G401.6 (cell line): ENCODE measurements around the gene CLEC7A.

Experiments used
- FAIRE-seq: peaks from 2 replicates; lab custom pipeline; 2012; peaks lifted over from hg19 to GRCh38; lab: Jason Lieb, UNC

CLEC7A gene

DNA sequence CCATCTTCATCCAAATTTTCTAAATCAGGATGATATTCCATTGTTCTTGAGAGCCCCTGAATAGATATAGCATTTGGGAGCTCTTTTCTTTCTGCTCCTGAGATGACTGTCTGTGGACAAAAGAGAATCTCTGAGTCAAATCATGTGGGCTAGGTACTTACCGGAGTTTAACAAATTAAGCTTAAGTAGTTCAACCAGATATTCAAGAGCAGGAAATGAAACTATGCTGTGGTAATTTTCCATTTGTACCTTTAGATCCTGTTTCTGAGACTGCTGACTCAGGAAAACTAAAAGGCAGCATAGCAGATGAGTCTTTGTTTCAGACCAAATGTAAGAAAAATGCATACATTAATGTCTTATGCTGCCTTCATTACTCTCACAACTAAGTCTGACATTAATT is at the start of gene CLEC7A:
TSS of gene CLEC7A (minus strand) at position 158 of the 400 bp plus-strand sequence. CDS start at position 41, 117 bp downstream.
- FAIRE-seq = no peak

DNA sequence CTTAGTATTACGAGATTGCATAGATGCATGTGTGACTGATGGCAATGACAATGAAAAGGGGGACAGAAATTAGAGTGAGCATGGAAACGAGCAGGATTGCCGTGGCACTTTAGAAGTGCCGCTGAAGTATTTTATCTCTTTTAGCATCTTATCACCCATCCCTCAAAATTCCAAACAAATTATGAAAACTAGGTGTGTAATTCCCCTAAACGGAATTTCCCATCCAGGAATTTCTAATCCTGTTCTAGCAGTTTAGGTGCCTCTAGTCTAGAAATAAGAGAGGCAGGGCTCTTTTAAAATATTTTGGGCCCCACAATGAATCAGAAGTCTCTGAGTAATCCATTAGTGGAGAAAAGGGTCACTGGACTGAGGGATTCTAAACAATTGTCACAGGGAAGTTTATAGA is 49.8 kb upstream of the CLEC7A start:
- FAIRE-seq = no peak

DNA sequence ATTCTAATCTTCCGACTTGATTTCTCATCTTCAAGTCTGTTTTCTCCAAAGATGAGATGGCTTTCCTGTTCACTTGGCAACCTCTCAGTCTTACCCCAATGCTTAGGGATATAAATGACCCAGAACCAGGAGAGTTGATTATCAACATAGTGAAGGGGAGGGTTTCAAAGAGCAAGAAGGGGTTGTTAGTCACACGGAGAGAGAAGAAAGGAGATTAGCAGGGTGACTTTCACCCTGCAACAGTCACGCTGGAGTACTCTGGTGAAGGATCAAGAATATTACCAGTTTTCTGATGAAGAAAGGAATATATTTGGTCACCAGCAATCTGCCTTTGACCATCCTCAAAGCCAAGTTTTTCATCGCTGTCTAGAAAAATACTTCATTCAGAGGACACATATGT is 48.8 kb upstream of the CLEC7A start, which contains the start of gene TMEM52B:
TSS of gene TMEM52B (plus strand) at position 212 of the 400 bp plus-strand sequence. CDS start 543 bp downstream, outside the sequence.
- FAIRE-seq = no peak

DNA sequence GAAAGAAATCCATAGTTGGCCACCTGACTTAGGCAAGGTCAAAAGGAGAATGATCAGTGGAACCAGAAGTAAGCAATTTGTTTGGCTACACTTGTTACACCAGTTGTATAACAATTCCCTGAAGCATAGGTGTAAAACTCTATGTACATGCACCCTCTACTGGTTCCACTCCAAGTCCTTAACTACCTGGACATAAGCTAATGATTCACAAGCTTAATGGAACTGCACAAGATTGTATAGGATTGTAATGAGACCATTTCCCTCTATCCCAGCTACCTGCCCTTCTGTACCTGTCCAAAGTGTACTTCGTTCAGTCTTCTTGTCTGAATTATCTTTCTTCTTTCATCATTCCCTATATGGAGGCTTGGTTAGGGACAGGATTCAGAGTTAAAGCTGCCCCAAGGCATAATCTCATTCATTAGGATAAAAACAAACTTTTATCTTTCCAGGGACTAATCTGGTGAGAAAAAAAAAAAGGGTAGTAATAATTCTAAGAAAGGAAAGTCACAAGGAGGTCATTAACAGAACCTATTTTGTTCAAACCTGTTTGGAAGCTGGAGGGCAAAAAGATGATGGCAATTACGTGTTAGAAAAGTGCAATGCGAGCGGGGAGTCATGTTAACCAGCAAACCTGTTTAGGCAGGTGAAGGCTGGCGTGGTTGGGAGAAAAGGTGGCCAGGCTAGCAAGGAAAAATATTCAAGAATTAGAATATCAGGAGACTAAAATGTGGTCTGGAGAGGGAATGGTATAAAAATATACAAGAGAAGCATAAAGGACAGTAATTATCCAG is 46.0 kb upstream of the CLEC7A start:
- FAIRE-seq = no peak

DNA sequence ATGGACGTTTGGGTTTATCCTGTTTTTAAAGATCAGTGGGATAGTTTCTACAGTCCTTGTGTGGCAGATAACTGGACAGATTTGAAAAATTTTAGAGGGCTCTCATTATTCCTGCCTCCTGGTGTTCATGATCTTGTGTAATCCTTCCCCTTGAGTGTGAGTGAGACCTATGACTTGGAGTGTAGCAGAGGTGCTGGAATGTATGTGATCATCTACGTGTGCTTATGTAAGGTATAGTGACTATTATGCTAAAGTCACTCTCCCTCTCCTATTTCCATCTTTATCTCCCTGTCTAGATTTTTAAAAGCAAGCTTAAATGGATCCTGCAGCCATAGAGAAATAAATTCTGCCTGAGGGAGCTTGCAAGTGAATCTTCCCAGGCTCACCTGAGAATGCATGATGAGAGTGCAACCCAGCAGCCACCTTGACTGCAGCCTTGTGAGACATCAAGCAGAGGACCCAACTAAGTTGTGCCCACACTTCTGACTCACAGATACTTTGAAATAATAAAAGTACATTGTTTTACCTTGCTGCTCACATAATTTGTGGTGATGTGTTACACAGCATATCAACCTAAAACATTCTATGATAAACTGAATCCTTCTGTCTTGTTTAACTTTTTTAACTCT is 45.1 kb upstream of the CLEC7A start:
- no peak for FAIRE-seq

DNA sequence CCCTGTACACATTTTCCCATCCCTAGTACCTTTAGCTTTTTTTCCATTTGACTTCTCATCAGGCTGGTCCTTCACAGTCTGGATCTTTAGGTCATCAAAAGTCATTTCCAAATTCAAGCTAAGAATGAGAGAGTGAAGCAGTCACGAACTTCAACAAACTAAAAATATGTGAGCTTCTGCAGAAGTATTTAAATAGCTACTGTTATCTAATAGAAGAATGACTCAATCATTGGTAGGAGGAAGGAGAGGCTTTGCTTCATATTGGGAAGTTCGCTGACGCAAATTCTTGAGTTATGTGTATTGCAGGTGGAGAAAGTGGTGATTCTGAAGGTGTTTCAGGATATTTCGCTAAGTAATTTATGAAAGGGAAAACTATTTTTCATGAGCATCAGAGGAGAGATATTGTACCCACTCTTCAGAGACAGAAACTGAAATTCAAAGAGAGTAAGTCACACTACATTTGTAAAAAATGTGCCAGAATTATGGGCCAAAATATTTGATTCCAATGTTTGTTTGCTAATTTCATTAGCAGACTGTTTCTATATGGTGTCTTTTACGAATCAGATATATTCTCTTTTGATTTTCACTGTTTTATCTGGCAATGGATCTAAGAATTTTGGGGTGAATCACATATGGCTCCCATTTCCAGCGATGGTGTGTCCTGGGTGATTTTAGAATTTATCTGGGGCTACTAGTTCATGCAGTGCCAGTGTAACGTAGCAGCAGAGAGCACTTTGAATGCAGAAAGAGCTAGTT is 42.2 kb upstream of the CLEC7A start, which contains the start of gene OLR1:
TSS of gene OLR1 (minus strand) at position 160 of the 756 bp plus-strand sequence. CDS start at position 105, 55 bp downstream.
- FAIRE-seq = no peak

DNA sequence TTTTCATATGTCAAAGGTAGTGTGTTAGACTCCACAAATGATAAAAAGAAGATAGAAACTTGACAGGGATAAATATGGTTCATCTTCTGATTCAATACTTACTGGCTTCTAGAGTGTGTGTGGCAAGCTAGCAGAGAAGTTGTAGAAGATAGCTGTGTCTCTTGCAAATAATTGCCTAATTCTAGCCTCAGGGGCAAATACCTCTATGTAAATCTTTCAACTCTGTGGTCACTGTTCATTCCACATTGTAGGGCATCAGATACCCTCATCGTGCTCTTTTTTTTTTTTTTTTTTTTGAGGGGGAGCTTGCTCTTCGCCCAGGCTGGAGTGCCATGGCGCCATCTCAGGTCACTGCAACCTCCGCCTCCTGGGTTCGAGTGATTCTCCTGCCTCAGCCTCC is 40.2 kb upstream of the CLEC7A start:
- FAIRE-seq = no peak

DNA sequence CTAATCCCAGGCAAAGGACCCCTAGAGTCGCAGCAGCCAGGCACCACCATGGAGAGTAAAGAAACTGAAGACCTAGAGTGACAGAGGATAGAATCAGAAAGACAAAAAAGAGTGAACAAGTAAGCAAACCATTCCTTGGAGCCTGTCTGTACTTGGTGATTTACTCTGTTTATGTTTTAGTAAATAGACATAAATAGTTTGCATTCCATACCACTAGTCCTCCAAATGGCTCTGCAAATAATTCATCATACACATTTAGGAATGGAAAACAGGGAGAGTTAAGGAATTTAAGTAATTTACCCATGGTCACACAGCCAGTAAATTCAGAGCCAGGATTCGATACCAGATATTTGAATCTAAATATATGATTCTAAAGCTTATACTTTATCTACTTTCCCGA is 39.1 kb upstream of the CLEC7A start:
- FAIRE-seq = no peak

DNA sequence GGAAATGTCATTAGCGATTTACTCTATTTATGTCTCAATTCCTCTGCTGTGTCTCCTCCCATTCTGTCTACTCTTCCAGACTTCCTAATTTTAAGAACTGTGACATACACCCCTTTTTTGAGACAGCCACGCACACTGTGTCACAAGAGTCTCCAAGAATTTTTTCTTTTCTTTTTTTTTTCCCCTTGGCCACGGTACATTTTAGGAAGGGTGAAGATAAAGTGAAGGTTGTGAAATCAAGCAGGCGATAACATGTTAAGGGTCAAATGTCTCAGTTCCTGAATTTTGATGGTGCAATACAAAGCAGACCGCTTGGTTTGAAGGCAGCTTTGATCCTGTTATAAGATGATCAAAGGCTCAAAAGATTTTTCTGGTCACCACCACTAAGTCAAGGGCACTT is 37.6 kb upstream of the CLEC7A start:
- FAIRE-seq = no peak

DNA sequence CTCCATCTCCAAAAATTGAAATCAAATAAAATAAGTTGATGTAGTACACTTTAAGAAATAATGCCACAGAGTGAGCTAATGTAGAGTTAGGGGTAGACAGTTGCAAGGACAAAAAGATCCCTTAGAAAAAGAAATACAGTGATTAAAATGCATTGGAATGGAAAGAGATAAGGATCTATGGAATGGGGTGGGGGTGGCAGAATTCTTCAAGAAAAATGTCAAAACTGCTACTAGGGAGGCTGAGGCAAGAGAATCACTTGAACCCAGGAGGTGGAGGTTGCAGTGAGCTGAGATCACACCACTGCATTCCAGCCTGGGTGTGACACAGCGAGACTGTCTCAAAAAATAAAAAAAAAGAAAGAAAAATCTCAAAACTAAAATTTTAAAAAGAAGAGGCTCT is 35.4 kb upstream of the CLEC7A start:
- FAIRE-seq = no peak

DNA sequence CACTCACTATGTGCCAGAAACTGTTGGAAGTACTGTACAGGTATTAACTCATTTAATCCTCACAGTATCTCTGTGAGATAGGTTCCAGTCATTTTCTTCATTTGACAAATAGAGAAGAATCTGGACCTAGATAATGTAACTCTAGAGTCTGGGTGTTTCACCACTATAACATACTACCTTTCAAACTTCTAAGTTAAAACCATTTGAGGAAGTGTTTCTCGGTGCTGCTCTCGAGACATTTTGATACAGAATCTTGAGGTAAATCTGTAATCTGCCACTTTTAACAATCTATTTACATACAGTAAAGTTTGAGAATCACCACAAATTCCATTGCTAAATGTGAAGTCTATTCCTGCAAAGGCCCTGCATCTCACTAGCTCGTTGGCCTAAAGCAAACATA is 33.1 kb upstream of the CLEC7A start:
- FAIRE-seq = no peak

DNA sequence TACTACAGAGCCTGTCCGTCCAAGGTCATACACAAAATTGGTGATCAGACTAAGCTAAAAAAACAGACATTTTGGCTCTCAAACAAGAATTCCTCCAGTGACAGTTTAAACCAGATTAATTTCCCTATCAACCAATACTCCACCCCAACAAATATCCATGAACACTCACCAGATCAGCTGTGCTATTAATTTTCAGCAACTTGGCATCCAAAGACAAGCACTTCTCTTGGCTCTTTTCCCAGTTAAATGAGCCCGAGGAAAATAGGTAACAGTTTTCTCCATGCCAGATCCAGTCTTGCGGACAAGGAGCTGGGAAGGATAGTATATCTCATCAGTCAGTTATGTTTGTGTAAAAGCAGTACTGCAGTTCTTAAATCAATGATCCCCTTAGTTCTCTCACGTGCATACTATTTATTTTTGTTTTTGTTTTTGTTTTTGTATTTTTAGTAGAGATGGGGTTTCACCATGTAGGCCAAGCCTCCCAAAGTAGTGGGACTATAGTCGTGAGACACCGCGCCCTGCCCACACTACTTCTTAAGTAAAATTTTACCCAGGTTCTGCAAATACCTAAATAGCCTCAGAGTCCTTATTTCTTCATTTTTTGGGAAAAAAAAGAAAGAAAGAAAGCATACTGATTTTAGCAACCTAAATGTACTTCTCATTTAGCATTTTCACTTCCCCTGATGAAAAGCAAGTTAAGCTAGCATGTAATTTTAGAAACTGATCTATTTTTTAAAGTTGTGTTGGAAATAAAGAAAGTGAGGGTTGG is 30.8 kb upstream of the CLEC7A start:
- no peak for FAIRE-seq

DNA sequence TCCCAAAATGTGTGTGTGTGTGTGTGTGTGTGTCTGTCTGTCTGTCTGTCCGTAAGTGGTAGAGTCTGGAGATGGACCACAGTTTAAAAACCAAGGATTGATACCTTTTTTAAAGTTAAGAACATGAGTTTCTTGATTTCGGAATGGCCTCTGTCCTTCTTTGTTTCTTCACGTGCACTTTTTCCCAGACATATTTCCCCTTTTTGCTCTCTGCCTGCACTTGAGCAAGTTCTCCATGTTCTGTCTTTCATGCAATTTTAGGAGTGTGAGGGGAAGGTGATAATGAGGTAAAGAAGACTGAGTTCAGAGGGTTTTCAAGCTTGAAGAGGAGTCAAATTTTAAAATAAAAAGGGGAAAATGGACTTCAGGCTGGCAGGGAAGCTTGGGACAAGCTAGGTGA is 29.3 kb upstream of the CLEC7A start:
- FAIRE-seq = no peak

DNA sequence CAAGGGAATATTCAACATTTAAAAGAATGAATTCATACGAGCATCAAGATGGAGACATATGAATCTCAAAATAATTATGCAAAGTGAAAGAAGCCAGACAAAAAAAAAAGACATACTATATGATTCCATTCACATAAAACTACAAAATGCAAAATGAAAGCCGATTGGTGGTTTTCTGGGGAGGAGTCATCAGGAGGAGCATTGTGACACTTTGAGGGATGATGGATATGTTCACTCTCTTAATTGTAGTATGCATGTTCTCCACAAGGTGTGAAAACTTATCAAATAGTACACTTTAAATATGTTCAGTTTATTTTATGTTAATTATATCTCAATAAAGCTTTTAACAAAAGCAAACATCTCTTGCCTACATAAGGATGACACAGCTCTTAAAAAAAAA is 28.4 kb upstream of the CLEC7A start:
- FAIRE-seq = no peak

DNA sequence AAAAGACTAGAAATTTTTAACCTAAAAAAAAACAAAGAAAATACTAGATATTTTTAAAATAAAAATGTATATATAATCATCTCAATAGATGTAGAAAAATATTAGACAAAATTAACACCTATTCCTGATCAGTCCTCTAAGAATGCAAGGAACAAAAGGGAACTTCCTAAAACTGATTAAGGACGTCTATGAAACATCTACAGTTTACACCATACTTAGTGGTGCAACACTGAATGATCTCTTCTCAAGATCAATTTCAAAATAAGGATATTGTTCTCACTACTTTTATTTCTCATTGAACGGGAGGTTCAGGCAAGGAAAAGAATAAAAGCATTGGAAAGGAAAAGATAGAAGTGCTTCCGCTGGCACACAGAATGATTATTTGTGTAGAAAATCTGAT is 26.0 kb upstream of the CLEC7A start:
- FAIRE-seq = peak; percentile 28

DNA sequence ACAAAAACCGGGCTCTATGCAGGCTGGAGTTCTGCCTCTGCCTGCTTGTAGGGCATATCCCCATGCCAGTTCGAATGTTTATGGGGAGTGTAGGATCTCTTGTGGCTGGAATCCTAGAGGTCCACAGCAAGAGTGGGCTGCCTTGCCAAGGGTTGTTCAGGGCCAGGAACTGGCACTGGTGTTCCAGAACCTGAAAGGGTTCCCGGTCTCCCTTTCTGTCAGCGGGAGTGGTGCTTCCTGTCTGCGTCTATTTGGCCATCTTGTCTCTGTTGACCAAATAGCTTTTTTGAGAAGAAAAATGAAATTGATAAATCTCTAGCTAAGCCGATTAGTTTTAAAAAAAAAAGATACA is 24.1 kb upstream of the CLEC7A start:
- no peak for FAIRE-seq

DNA sequence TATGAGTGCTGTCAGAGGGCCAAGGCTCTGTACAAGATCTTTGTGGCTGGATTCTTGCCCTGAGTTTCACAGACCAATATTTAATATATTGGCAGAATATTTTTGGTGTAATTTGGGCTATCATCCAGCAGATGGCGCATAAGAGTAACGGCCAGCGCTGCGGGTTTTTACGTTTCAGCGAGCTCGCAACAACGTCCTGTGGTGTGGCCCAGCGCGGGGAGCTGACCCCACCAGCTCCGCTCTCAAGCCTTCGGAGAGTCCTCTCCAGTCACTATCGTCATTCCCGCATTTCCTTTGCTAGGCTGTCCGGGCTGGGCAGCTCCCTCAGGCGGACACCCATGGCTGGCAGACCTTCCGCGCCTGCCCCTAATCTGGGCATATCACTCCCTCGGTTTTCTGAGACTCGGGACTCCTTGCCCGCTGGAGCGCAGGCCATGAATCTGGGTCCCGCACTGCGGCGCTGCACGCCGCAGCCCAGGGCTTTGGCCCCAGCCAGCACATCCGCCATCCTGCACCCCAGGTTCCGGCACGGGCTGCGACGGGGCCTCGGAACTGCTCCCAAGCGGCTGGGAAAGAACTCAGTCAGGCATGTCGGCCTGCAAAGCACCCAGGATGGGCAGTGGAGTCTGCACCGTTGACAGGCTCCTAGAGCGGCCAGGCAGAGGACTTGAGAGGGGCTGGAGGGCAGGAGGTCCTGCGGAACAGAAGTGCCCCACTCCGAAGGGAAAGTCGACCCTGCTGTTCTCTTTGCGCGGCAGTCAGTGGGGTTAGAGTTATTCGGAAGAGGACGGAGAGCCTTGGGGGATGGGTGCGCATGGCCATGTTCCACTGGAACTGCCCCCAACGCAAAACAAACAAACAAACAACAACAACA is 23.5 kb upstream of the CLEC7A start:
- no peak for FAIRE-seq

DNA sequence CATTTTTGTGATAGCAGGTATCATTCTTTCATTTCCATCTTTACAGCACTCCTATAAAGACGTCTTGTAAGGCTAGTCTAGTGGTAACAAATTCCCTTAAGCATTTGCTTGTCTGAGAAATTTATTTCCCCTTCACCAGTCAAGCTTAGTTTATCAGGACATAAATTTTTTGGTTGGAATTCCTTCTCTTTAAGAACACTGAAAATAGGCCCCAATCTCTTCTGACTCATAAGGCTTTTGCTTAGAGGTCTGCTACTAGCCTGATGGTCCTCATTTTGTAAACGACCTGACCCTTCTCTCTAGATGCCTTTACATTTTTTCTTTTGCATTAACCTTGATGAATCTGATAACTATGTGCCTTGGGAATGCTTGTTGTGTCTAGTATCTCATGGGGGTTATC is 21.6 kb upstream of the CLEC7A start:
- FAIRE-seq = no peak

DNA sequence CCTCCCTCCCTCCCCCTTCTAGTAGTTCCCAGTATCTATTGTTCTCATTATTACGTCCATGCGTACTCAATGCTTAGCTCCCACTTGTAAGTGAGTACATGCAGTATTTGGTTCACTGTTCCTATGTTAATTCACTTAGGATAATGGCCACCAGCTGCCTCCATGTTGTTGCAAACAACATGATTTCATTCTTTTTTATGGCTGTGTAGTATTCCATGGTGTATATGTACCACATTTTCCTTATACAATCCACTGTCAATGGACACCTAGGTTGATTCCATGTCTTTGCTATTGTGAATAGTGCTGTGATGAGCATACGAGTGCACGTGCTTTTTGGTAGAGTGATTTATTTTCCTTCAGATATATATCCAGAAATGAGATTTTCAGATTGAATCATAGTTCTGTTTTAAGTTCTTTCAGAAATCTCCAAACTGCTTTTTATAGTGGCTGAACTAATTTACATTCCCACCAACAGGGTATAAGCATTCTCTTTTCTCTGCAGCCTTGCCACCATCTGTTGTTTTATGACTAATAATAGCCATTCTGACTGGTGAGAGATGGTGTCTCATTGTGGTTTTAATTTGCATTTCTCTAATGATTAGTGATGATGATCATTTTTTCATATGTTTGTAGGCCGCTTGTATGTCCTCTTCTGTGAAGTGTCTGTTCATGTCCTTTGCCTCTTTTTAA is 17.9 kb upstream of the CLEC7A start:
- FAIRE-seq = no peak

DNA sequence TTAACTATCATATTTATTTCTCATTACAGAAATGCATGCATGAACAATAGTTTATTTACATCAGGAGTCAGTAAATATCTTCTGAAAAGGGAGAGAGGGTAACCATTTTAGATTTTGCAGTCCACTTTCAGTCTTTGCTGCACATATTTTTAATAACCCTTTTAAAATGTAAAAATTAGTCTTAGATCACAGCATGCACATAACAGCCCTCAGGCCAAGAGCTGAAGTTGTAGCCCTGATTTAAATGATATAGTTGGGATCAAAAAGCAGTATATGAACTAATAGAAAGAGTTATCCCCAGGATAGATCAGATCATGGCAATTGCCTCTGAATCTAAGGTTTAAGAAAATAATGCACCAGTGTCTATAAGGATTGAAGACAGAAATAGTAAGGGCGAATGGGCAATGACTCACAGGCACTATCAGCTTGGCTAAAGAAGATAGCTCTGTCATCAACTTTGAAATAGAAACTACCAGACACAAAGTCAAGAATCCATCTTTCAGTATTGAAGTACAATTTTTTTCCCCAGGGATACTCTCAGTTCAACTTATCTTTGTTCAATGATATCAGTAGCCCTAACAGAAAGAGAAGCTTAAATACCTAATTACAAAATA is 13.1 kb upstream of the CLEC7A start:
- no peak for FAIRE-seq
